ENCODE measurements around the gene TBC1D24.

- no peak for TF ChIP-seq EP300 (IDR thresholded peaks at IDR 0.05)
- no peak for TF ChIP-seq CTCF (IDR thresholded peaks at IDR 0.05)
- TF ChIP-seq POLR2AphosphoS5 (IDR thresholded peaks at IDR 0.05) = no peak
Observed at GRCh38 chr16:2508722-2509400, 33.9 kb downstream of the TBC1D24 start.

All from stomach (tissue), 4 donors.